Esophagus muscularis mucosa (tissue), 4 donors: ENCODE measurements around the gene CPNE7. TPM values are rescaled to one million over a fixed set of nuclear protein-coding genes. Genes with fewer than 3 reads are reported as not detected.

Experiments
- DNase-seq: peaks from one replicate; pipeline ENCODE4 v3.0.0-alpha.2; 2017; ENCODE audit errors: extremely low spot score
- H3K27ac ChIP-seq, 4 donors: fragments of 200-600 bp; sonication (generic); replicated peaks in 1 of 4; 1 replicate in 3 of 4; 2 replicates in 1 of 4; pipeline ENCODE4 v1.5.1; 2016 to 2019; ENCODE audit warnings: mild to moderate bottlenecking in 1 of 4
- H3K27me3 ChIP-seq, 4 donors: fragments of 200-600 bp; sonication (generic); one replicate each; pipeline versions ENCODE4 v1.5.1 to v1.6.0; 2016 to 2019
- H3K36me3 ChIP-seq, 4 donors: fragments of 200-600 bp; sonication (generic); one replicate each; pipeline ENCODE4 v1.5.1; 2016 to 2019
- H3K4me1 ChIP-seq, 4 donors: fragments of 200-600 bp; sonication (generic); one replicate each; pipeline ENCODE4 v1.5.1; 2016 to 2019
- H3K4me3 ChIP-seq, 4 donors: fragments of 200-600 bp; sonication (generic); 1 replicate in 2 of 4; 2 replicates in 2 of 4; pipeline ENCODE4 v1.5.1; 2016 to 2019; ENCODE audit warnings: mild to moderate bottlenecking in 4 of 4, moderate library complexity in 1 of 4
- H3K9me3 ChIP-seq, 4 donors: fragments of 200-600 bp; sonication (generic); 1 replicate in 3 of 4; 2 replicates in 1 of 4; pipeline ENCODE4 v1.5.1; 2016 to 2019
- CTCF ChIP-seq, 3 experiments: fragments of 200-600 bp in 2 of 3; fragments of 450-650 bp in 1 of 3; sonication (generic) in 2 of 3; IDR thresholded peaks; one replicate each; pipeline ENCODE4 v1.5.1; 2017 to 2019; ENCODE audit warnings: antibody characterized with exemption in 3 of 3, mild to moderate bottlenecking in 2 of 3, moderate library complexity in 1 of 3
- EP300 ChIP-seq: sonication (generic); formaldehyde crosslinking; IDR thresholded peaks from one replicate; pipeline ENCODE4 v1.6.1; 2017; ENCODE audit warnings: antibody characterized with exemption
- POLR2A ChIP-seq: fragments of 450-650 bp; IDR thresholded peaks from one replicate; pipeline ENCODE4 v1.6.1; 2017; ENCODE audit warnings: antibody characterized with exemption, moderate library complexity, mild to moderate bottlenecking, low read depth
- POLR2AphosphoS5 ChIP-seq, 2 donors: sonication (generic); formaldehyde crosslinking; IDR thresholded peaks; one replicate each; pipeline ENCODE4 v1.6.1; 2017; ENCODE audit warnings: antibody characterized with exemption in 2 of 2
- WGBS: methylation state at CpG from one replicate; pipeline ENCODE4 v1.1.5; 2018; 5-methylcytosine and 5-hydroxymethylcytosine counted together
- intact Hi-C: fragments of 100-400 bp; cut with DNase I; formaldehyde crosslinking; loops from one replicate; pipeline ENCODE4 v1.15.1; 2023
- small RNA-seq, 3 donors: library from RNA; depleted of rRNA; stranded (forward); fragments of <200 nt; gene quantifications; one replicate each; pipeline ENCODE3, GENCODE V24; 2016
- total RNA-seq, 4 donors: library from RNA; depleted of rRNA; stranded (reverse); fragments of >200 nt; gene quantifications; one replicate each; pipeline versions ENCODE4 v1.1.0 to v1.2.1, GENCODE V29; 2016

The CPNE7 gene
- total RNA-seq, 4 donors from 2014 or later: 0.83 to 1.7 (median 1.4) TPM; not detected in 1

- WGBS: 77% methylated on average over 8 of the region's 13 CpGs
- Histone ChIP-seq H3K36me3 (peaks cover 25 to 38% (median 31%) of the 10 kb centered on the region in 4 donors), H3K4me3 (no peak overlapping the region), H3K9me3 (no peaks in the 10 kb centered on the region), H3K4me1 (peaks cover 11 to 20% (median 17%) of the 10 kb centered on the region in 4 donors), H3K27ac (no peak overlapping the region), H3K27me3 (no peaks in the 10 kb centered on the region)
- intact Hi-C loops: no loop called here
- TF ChIP-seq POLR2A (no peak), EP300 (no peak), CTCF (IDR thresholded peaks at IDR 0.05) (no peak), POLR2AphosphoS5 (IDR thresholded peaks at IDR 0.05) (no peak)
- no peak for DNase-seq
Observed at GRCh38 chr16:89642574-89642973, 67.0 kb downstream of the CPNE7 start.

- H3K4me3 ChIP-seq: no peak overlapping the region
- no peak for DNase-seq
- H3K27ac ChIP-seq: no peak overlapping the region
- no peaks in the 10 kb centered on the region for H3K27me3 ChIP-seq
- 72% methylated on average over 14 of the region's 14 CpGs for WGBS
- peaks cover 11 to 20% (median 17%) of the 10 kb centered on the region in 4 donors for H3K4me1 ChIP-seq
- no peaks in the 10 kb centered on the region for H3K9me3 ChIP-seq
- peaks cover 25 to 44% (median 37%) of the 10 kb centered on the region in 4 donors for H3K36me3 ChIP-seq
- intact Hi-C loops: no loop called here
- TF ChIP-seq POLR2A (no peak), EP300 (no peak), CTCF (IDR thresholded peaks at IDR 0.05) (no peak), POLR2AphosphoS5 (IDR thresholded peaks at IDR 0.05) (no peak)
Observed at GRCh38 chr16:89643769-89644300, 68.3 kb downstream of the CPNE7 start.

- DNase-seq: no peak
- 81% methylated on average over 8 of the region's 11 CpGs for WGBS
- Histone ChIP-seq H3K27me3 (no peaks in the 10 kb centered on the region), H3K4me3 (no peak overlapping the region), H3K36me3 (peaks cover 29 to 57% (median 49%) of the 10 kb centered on the region in 4 donors), H3K4me1 (peaks cover 11 to 18% (median 15%) of the 10 kb centered on the region in 4 donors), H3K9me3 (no peaks in the 10 kb centered on the region), H3K27ac (no peak overlapping the region)
- intact Hi-C loops: no loop called here
- TF ChIP-seq EP300: no peak
- no peak for TF ChIP-seq POLR2A
- no peak for TF ChIP-seq POLR2AphosphoS5 (IDR thresholded peaks at IDR 0.05)
Observed at GRCh38 chr16:89645122-89645521, 69.6 kb downstream of the CPNE7 start.

GRCh38 chr16:89646270-89646669, 70.7 kb downstream of the CPNE7 start:
- Histone ChIP-seq H3K27ac (no peak overlapping the region), H3K9me3 (no peaks in the 10 kb centered on the region), H3K36me3 (peaks cover 31 to 69% (median 60%) of the 10 kb centered on the region in 4 donors), H3K27me3 (no peaks in the 10 kb centered on the region), H3K4me3 (no peak overlapping the region), H3K4me1 (peaks cover 3 to 6% (median 5%) of the 10 kb centered on the region in 4 donors)
- 93% methylated on average over 20 of the region's 22 CpGs for WGBS
- intact Hi-C loops: no loop called here
- no peak for DNase-seq
- TF ChIP-seq POLR2A (no peak), POLR2AphosphoS5 (IDR thresholded peaks at IDR 0.05) (no peak), EP300 (no peak), CTCF (IDR thresholded peaks at IDR 0.05) (no peak)

Small RNA genes lying within 50 kb of the gene (small RNA-seq; reads per million reads assigned to genes)
- 0 reads per million in 3 donors for gene SNORD68

Other genes starting within 250 kb of the CPNE7 start
- 100 to 1,000 TPM in 3 of 4 donors, 10 to 100 TPM in 1; 60.8 to 119 (median 105) TPM for gene ANKRD11, start 85.2 kb upstream of the CPNE7 start, total RNA-seq
- gene SPG7, start 67.4 kb upstream of the CPNE7 start, total RNA-seq: 10 to 100 TPM; 58.8 to 94.3 (median 83.3) TPM
- 1,000 to 10,000 TPM; 4,039 to 6,804 (median 5,312) TPM for gene RPL13, start 15.1 kb upstream of the CPNE7 start, total RNA-seq
- under 1 TPM in 1 of 4 donors, not detected in 3; 0.99 TPM for gene DPEP1, start 37.9 kb downstream of the CPNE7 start, total RNA-seq
- 100 to 1,000 TPM in 1 of 4 donors, 10 to 100 TPM in 3; 71.8 to 117 (median 87.8) TPM for gene CHMP1A, start 82.0 kb downstream of the CPNE7 start, total RNA-seq
- 1 to 10 TPM; 2.2 to 4.9 (median 3.6) TPM for gene SPATA33, start 82.1 kb downstream of the CPNE7 start, total RNA-seq
- 10 to 100 TPM; 20.8 to 45.1 (median 25.7) TPM for gene CDK10, start 110.9 kb downstream of the CPNE7 start, total RNA-seq
- gene SPATA2L, start 125.9 kb downstream of the CPNE7 start, total RNA-seq: 10 to 100 TPM; 10.8 to 32.0 (median 21.9) TPM
- 10 to 100 TPM in 1 of 4 donors, 1 to 10 TPM in 3; 4.6 to 10.2 (median 7.1) TPM for gene VPS9D1, start 145.1 kb downstream of the CPNE7 start, total RNA-seq
- 10 to 100 TPM; 16.1 to 19.2 (median 17.2) TPM for gene ZNF276, start 145.8 kb downstream of the CPNE7 start, total RNA-seq
- 1 to 10 TPM in 2 of 4 donors, under 1 TPM in 2; 0.17 to 3.0 (median 0.95) TPM for gene FANCA, start 240.9 kb downstream of the CPNE7 start, total RNA-seq